Stimulated activated effector memory CD8-positive, alpha-beta T cell treated with anti-CD3 and anti-CD28 coated beads, Interleukin-12 subunit alpha, Interleukin-12 subunit beta, amount 100 ng/mL, for 72 hours (primary cell): Measurements from ENCODE around the gene ACTRT2.

Source experiments
- ATAC-seq: fragments of 150-1000 bp; cut with Tn5 transposase; 2 replicates; pipeline ENCODE4 v1.10.0; 2021
- DNase-seq, 2 donors: peaks; one replicate each; pipeline ENCODE4 v3.0.0; 2021 to 2022; ENCODE audit warnings: low spot score in 2 of 2
- H3K27ac Mint-ChIP-seq: one replicate; pipeline ENCODE4 v1.8.0; 2022; ENCODE audit warnings: mild to moderate bottlenecking, mixed read lengths
- H3K36me3 Mint-ChIP-seq: one replicate; pipeline ENCODE4 v1.8.0; 2022; ENCODE audit warnings: mild to moderate bottlenecking, mixed read lengths
- H3K4me1 Mint-ChIP-seq: one replicate; pipeline ENCODE4 v1.8.0; 2022; ENCODE audit warnings: mixed read lengths
- H3K4me3 Mint-ChIP-seq: one replicate; pipeline ENCODE4 v1.8.0; 2022; ENCODE audit warnings: mild to moderate bottlenecking, mixed read lengths
- H3K9me3 Mint-ChIP-seq: one replicate; pipeline ENCODE4 v1.8.0; 2022; ENCODE audit warnings: mixed read lengths

Gene ACTRT2

DNA sequence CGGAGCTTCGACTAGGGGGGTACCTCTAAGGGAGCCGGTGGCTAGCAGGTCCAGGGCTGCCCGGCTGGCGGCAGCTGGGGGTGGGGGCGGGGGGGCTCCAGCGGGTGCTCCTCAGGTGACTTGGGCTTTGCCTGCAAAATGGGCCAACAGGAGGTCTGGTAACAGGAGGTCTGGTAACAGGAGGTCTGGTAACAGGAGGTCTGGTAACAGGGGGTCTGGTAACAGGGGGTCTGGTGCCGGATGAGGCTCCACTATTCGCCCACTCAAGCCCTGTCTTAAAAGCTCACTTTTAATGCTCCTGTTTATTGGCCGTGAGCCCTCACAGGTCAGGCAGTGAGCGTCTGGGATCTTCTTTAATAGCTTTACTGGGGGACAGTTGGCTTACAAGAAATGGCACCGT is 40.4 kb upstream of the ACTRT2 start:
- Mint-ChIP-seq H3K27ac (no peak overlapping the region), H3K4me1 (no peaks in the 10 kb centered on the region), H3K36me3 (no peaks in the 10 kb centered on the region), H3K9me3 (no peaks in the 10 kb centered on the region), H3K4me3 (no peak overlapping the region)
- DNase-seq: no peak
- ATAC-seq: no peak

DNA sequence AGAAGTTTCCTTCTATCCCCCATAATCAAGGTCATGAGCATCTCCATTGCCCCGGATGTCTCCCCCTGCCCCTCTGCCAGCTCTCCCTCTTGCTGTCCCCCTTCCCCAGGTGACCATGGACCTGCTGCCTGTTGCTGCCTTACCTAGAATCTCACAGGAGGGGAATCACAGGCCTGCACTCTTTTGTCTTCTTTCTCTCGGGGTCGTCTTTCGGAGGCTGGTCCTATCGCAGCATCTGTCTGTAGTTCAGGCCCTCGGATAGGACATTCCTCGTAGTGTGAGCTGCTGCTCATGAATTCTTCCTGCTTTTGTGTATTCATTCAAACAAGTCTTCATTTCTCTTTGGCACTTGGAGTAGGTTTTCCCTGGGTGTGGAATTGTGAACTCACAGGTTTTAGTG is 39.9 kb upstream of the ACTRT2 start:
- H3K4me3 Mint-ChIP-seq: no peak overlapping the region
- H3K9me3 Mint-ChIP-seq: peaks cover 5% of the 10 kb centered on the region
- ATAC-seq: no peak
- H3K36me3 Mint-ChIP-seq: no peaks in the 10 kb centered on the region
- no peak for DNase-seq
- no peak overlapping the region for H3K27ac Mint-ChIP-seq
- H3K4me1 Mint-ChIP-seq: no peaks in the 10 kb centered on the region

DNA sequence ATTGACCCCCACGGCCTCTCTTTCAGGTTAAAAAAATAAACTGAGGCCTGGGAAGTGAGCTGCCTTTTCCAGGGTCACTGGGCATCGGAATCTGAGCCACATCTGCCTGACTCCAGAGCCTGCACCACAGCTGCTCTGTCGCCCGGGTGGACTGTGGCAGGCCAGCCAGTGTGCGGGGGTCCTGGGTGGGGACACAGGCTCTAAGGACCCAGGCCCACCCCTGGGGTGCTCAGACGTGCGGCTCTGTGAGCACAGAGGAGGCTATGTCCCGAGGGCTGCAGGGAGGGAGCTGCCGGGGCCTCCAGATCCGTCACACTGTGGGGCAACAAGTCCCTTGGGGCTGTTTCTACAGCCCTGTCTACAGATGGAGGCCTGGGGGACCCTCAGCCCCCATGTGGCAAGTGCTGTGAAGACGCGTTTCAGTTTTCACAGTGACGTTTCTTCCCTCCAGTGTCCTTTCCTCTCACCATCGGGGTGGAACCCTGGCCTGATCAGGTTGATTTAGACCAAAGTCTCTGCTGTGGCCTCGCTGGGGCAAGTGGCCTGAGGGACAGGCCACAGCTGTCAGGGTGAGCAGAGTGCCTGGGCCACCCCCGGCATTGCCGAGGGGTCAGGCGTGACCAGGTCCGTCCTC is 39.2 kb upstream of the ACTRT2 start:
- no peaks in the 10 kb centered on the region for H3K4me1 Mint-ChIP-seq
- no peak for ATAC-seq
- peaks cover 5% of the 10 kb centered on the region for H3K9me3 Mint-ChIP-seq
- no peak overlapping the region for H3K27ac Mint-ChIP-seq
- no peak overlapping the region for H3K4me3 Mint-ChIP-seq
- no peaks in the 10 kb centered on the region for H3K36me3 Mint-ChIP-seq
- DNase-seq: no peak

DNA sequence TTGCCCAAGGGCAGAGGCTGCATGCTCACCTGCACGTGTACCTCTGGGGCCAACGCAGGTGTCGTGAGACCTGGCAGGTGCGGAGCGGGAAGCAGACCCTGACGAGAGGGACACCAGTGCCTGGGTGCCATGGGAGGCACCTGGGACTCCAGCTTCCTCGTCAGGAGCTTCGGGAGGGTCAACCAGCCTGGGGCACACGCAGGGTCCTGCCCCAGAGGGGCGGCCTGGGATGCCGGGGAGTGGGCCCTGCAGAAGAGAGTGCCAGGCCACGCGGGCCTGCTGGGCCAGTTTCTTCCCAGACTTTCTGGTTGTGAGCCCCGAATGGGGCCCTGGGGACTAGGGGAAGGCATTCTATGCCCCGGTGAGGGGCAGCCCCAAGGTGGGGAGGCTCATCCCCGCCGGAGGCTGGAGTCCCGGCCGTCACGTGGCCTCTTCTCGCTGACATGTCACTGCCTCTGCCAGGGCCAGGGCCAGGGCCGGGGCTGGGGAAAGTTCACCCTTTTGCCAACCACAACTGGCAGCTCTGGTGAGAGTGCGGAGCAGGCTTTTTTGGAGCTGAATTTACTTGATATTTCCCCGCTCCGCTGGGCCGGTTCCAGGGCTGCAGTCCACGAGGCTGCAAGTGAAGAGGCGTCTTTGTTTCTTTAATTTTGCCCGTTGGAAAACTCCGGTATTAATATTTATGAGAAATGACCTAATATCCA is 38.5 kb upstream of the ACTRT2 start:
- peaks cover 5% of the 10 kb centered on the region for H3K9me3 Mint-ChIP-seq
- H3K27ac Mint-ChIP-seq: no peak overlapping the region
- no peaks in the 10 kb centered on the region for H3K4me1 Mint-ChIP-seq
- no peak for DNase-seq
- H3K4me3 Mint-ChIP-seq: no peak overlapping the region
- ATAC-seq: no peak
- H3K36me3 Mint-ChIP-seq: no peaks in the 10 kb centered on the region

DNA sequence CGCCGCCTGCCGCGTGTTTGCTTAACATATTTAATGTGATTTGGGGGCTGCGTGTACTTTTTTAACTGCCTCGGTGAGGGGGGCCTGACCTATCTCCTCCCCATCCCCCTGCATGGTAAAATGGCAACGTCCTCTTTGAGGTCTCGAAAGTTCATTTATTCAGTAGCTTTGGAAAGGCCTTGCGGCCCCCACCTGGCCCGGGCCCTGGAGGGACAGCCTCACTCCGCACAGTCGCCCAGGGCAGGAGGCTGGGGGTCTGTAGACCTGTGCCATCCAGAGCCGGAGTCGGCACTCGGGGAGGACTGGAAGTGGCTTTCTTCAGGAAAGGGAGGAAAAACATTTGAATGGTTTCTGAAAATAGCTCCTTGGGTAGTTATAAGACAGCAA is 38.0 kb upstream of the ACTRT2 start:
- Mint-ChIP-seq H3K4me1 (no peaks in the 10 kb centered on the region), H3K4me3 (no peak overlapping the region), H3K9me3 (peaks cover 5% of the 10 kb centered on the region), H3K36me3 (no peaks in the 10 kb centered on the region), H3K27ac (no peak overlapping the region)
- ATAC-seq (no peak), DNase-seq (no peak)

DNA sequence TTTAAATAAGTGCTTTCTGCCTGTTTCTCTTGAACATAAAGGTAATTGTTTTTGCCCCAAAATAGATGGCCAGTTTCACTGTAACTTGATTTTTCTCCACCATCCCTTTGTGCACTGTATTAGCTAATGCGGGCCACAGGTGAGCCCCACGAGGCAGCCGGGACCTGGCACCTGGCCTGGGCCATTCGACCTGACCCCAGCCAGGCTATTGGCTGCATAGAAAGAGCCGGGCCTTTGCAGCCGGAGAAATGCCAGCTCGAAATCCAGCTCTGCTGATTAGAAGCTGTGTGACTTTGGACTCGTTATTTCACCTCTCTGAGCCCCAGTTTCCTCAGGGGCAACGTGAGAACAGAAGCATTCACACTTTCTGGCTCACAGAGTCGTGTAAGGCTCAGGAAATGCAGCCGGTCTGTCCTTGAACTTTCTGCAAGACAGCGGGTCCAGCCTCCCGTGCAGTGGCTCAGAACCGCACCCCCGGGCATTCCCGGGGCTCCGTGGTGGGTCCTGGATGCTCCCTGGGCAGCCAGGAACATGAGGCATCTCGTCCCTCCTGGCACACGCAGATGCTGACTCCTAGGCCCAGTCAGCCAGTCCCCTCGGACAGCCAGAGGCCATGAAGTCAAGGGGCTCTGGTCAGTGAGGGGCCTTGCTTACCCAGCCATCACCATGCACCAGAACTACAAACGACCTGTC is 37.4 kb upstream of the ACTRT2 start:
- ATAC-seq (no peak), DNase-seq (no peak)
- no peaks in the 10 kb centered on the region for H3K36me3 Mint-ChIP-seq

DNA sequence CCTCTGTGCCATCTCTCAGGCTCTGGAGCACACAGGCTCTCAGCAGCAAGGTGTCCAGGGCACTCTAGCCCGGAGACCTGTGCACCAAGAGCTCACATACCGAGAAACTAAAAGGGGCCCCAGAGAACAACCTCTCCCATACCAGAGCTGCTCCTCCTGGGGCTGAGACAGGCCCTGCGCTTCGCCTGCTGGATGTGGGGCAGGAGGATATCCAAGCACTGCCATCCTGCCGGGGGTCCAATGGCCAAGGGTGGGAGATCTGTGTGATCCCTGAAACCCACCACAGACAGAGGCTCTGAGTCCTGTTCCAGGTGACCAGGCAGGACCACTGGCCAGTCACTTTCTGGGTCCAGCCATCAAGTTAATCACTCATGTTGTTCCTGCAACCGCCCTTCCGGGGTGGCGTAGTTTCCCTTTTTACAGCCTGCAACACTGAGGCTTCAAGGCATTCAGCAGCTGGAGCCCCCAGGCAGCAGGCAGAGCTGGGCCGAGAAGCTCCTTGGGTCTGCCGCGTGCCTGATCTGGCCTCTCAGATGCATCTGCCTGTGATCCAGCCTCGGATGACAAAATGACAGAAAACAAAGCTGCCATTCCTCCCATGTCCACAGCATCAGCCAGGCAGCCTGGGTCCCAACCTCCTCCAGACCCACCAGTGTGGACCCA is 36.7 kb upstream of the ACTRT2 start:
- Mint-ChIP-seq H3K36me3 (no peaks in the 10 kb centered on the region), H3K9me3 (peaks cover 5% of the 10 kb centered on the region), H3K4me1 (no peaks in the 10 kb centered on the region), H3K4me3 (no peak overlapping the region), H3K27ac (no peak overlapping the region)
- no peak for ATAC-seq
- no peak for DNase-seq

More for the DNA sequence above, 37.4 kb upstream of the ACTRT2 start:
- Mint-ChIP-seq H3K4me3 (no peak overlapping the region), H3K27ac (no peak overlapping the region), H3K9me3 (peaks cover 5% of the 10 kb centered on the region), H3K4me1 (no peaks in the 10 kb centered on the region)

DNA sequence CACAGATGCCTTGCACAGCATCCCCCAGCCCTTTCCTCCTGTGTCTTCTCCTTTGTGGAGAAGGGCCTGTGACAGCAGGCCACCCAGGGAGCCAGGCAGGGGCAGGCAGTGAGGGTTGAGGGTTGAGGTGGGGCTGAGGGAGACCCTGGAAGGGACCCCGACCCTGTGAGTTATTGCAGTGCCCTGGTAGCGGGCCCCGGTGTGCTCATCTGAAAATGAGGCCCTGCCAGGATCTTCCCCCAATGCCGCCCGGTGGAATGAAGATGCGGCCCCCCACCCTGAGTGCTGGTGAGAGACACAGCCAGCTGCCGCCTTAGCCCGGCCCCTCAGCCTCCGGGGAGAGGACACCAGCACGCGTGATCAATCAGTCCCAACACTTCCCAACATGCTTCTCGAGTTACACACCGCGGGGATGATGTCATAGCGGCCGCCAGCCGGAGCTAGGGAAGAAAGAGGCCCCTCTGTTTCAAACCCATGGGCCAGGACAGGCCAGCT is 36.2 kb upstream of the ACTRT2 start:
- ATAC-seq (no peak), DNase-seq (no peak)
- Mint-ChIP-seq H3K9me3 (peaks cover 5% of the 10 kb centered on the region), H3K4me1 (no peaks in the 10 kb centered on the region), H3K27ac (no peak overlapping the region), H3K36me3 (no peaks in the 10 kb centered on the region), H3K4me3 (no peak overlapping the region)

DNA sequence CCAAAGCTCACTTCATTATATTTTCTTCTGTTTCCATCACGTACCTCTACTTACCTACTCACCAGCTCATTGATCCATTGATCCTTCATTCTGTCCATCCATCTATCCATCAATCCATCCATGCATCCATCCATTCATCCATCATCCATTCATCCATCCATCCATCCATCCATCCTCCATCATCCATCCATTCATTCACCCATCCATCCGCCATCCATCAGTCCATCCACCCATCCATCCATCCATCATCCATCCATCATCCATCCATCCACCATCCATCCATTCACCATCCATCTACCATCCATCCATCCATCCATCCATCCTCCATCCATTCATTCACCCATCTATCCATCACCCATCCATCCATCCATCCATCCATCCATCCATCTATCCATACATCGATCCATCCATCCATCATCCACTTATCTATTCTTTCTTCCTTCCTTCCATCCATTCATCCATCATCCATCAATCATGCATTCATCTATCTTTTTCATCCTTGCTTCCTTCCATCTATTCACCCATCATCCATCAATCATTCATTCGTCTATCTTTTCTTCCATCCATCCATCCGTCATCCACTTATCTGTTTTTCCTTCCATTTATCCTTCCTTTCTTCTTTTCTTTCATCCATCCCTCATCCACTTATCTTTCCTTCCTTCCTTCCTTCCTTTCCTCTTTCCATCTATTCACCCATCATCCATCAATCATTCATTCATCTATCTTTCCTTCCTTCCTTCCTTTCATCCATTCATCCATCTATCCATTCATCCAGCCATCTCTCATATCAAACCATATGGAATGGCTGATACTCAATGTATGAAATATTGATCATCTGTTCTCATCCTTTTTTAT is 35.3 kb upstream of the ACTRT2 start:
- ATAC-seq: no peak
- Mint-ChIP-seq H3K36me3 (no peaks in the 10 kb centered on the region), H3K9me3 (peaks cover 5% of the 10 kb centered on the region), H3K27ac (no peak overlapping the region), H3K4me3 (no peak overlapping the region), H3K4me1 (no peaks in the 10 kb centered on the region)
- DNase-seq: no peak

DNA sequence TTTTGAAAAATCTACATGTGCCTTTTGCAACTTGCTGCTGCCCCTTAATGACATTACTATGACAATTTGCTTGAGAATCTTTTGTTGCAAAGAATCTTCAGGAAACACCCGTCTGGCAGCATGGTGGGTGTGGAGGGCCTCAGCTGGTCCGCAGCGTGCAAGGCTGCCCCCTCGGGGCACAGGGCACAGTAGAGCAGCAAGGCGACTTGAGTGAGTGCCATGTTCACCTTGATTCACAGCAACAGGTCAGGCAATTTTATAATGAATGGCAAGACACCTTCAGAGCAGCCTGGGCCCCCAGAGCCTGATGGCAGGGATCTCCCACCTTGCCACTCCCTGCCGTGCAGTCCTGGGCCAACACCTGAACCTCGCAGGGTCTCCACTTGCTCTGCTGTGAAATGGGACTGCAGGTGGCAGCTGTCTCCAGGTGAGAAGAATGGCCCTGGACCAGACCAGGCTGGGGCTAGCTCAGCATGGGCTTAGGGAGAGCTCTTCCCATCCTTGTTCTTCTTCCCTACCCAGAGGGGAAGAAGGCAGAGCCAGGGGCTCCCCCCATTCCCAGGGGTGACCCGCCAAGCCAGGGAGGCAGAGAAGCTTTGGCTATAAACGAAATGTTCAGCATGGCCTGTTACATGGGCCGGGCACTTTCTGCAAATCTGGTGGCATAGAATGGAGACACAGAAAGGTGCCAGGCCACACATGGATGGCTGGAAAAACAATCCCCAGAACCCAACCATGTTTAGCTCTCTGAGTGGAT is 34.5 kb upstream of the ACTRT2 start:
- Mint-ChIP-seq H3K4me3 (no peak overlapping the region), H3K36me3 (no peaks in the 10 kb centered on the region), H3K4me1 (no peaks in the 10 kb centered on the region), H3K9me3 (peaks cover 5% of the 10 kb centered on the region), H3K27ac (no peak overlapping the region)
- DNase-seq: no peak
- no peak for ATAC-seq

DNA sequence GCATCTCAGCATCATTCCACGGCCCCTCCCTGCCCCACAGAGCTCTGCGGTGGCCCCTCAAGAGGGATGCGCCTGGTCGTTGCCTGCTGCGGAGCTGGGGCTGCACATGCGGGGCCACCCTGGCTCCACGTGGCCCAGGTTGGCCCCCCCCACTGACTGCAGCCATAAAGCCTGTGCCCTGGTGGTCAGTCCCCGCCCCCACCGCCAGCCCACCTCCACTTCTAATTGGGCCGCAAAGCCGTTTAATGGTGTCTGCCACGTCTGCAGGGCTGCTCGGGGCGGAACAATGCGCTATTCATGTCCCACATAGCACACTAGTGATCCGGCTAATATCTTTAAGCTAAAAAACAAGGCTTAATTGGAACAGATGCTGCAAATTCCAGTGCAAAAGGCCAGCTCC is 33.5 kb upstream of the ACTRT2 start:
- Mint-ChIP-seq H3K36me3 (no peaks in the 10 kb centered on the region), H3K4me1 (no peaks in the 10 kb centered on the region), H3K4me3 (no peak overlapping the region), H3K9me3 (peaks cover 5% of the 10 kb centered on the region), H3K27ac (no peak overlapping the region)
- no peak for ATAC-seq
- DNase-seq: no peak

DNA sequence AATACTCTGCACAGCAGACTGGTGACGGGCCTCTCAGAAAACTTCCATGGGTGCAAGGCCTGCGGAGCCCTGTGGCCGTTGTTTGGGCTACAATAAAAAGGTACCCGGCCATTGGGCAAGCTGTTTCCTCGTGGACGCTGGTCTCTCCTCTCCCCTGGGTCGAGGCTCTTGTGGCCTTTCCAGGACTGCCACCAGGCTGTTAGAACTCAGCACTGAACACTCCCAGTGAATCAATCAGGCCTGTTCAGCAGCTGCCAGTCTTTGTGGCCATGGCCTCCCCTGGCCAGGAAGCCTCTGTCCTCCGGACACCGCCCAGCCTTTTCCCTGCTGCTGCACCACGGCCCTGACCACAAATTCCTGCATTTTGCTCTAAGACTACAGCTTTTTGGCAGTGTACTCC is 33.0 kb upstream of the ACTRT2 start:
- H3K9me3 Mint-ChIP-seq: peaks cover 5% of the 10 kb centered on the region
- DNase-seq: no peak
- H3K36me3 Mint-ChIP-seq: no peaks in the 10 kb centered on the region
- no peak overlapping the region for H3K4me3 Mint-ChIP-seq
- no peaks in the 10 kb centered on the region for H3K4me1 Mint-ChIP-seq
- H3K27ac Mint-ChIP-seq: no peak overlapping the region
- no peak for ATAC-seq

DNA sequence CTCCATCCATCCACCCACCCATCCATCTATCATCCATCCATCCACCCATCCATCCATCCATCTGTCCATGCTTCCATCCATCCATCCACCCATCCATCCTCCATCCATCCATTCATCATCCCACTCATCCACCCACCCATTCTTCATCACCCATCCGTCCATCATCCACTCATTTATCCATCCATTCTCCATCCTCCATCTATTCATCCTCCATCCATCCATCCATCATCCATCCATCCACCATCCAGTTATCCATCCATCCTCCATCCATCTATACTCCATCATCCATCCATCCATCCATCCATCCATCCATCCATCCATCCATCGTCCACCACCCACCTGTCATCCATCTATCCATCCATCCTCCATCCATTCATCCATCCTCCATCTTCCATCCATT is 32.1 kb upstream of the ACTRT2 start:
- ATAC-seq: no peak
- Mint-ChIP-seq H3K4me3 (no peak overlapping the region), H3K36me3 (no peaks in the 10 kb centered on the region), H3K4me1 (no peaks in the 10 kb centered on the region), H3K9me3 (peaks cover 8% of the 10 kb centered on the region), H3K27ac (no peak overlapping the region)
- DNase-seq: no peak

DNA sequence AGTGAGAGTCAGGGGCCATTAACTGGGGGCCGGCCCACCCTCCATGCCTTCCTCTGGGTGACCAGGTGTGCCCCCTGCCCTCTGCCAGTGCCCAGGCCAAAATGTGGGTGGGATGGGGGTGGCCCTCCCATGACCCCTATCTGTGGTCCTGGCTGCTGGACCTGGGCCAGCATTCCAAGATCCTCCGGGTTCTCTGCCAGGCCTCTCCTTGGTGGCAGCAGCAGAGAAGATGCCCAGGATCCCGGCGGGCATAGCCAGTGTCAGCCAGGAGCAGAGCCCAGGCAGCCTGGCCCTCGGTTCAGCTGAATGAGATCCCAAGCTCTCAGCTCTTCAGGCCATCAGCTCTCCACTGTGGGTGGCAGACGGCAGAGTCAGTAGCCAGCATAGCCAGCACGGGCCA is 31.3 kb upstream of the ACTRT2 start:
- Mint-ChIP-seq H3K4me3 (no peak overlapping the region), H3K9me3 (peaks cover 8% of the 10 kb centered on the region), H3K4me1 (no peaks in the 10 kb centered on the region), H3K36me3 (no peaks in the 10 kb centered on the region), H3K27ac (no peak overlapping the region)
- ATAC-seq: no peak
- no peak for DNase-seq
